Mucosa of rectum (tissue), 2 donors: ENCODE results near the gene LYSMD1.
"Not testable (repeated sequence)": the region's sequence is repeated elsewhere in the genome, so short reads cannot be mapped to it uniquely, and the experiment has no call there.

Source experiments
- H3K27ac ChIP-seq, 2 donors: one replicate each; pipeline ENCODE4 v1.7.0; 2013; ENCODE audit warnings: inconsistent platforms in 2 of 2, low read depth in 2 of 2, low read length in 2 of 2
- H3K27me3 ChIP-seq, 2 donors: one replicate each; pipeline ENCODE4 v1.7.0; 2013; ENCODE audit warnings: low read length in 2 of 2; ENCODE audit not compliant: control insufficient read depth in 2 of 2, insufficient read depth in 2 of 2
- H3K36me3 ChIP-seq, 2 donors: one replicate each; pipeline ENCODE4 v1.7.0; 2013; ENCODE audit warnings: low read length in 2 of 2; ENCODE audit not compliant: control insufficient read depth in 2 of 2, insufficient read depth in 2 of 2
- H3K4me1 ChIP-seq, 2 donors: one replicate each; pipeline ENCODE4 v1.7.0; 2013; ENCODE audit warnings: low read length in 2 of 2, mild to moderate bottlenecking in 1 of 2; ENCODE audit not compliant: control insufficient read depth in 2 of 2, insufficient read depth in 2 of 2
- H3K4me3 ChIP-seq, 2 donors: one replicate each; pipeline ENCODE4 v1.7.0; 2013; ENCODE audit warnings: low read length in 2 of 2
- H3K9ac ChIP-seq, 2 donors: one replicate each; pipeline ENCODE4 v1.7.0; 2013; ENCODE audit warnings: low read length in 2 of 2, low read depth in 1 of 2, mild to moderate bottlenecking in 1 of 2
- H3K9me3 ChIP-seq, 2 donors: one replicate each; pipeline ENCODE4 v1.7.0; 2013; ENCODE audit warnings: low read length in 2 of 2; ENCODE audit not compliant: control insufficient read depth in 2 of 2
- donor health status: healthy.
- donor health status: Normal muscosa, but diverticular disease.

LYSMD1 gene

GRCh38 chr1:151194894-151195594, 29.3 kb upstream of the LYSMD1 start:
- peak overlapping the region; percentile 57 to 61 for H3K4me3 ChIP-seq
- not testable (repeated sequence) for H3K27me3 ChIP-seq, H3K36me3 ChIP-seq, H3K9me3 ChIP-seq
- H3K9ac ChIP-seq = peak overlapping the region in 1 of 2 donors; percentile 59
- peaks cover 11 to 14% of the 10 kb centered on the region in 2 donors for H3K4me1 ChIP-seq
- peak overlapping the region; percentile 52 to 82 for H3K27ac ChIP-seq

- Histone ChIP-seq H3K36me3 (no peaks in the 10 kb centered on the region), H3K9me3 (no peaks in the 10 kb centered on the region), H3K27me3 (no peaks in the 10 kb centered on the region), H3K4me1 (peaks cover 7 to 12% of the 10 kb centered on the region in 2 donors), H3K9ac (peak overlapping the region in 1 of 2 donors; percentile 14), H3K4me3 (peak overlapping the region in 1 of 2 donors; percentile 61), H3K27ac (peak overlapping the region in 1 of 2 donors; percentile 33)
Observed at GRCh38 chr1:151193856-151194255, 28.2 kb upstream of the LYSMD1 start.

DNA sequence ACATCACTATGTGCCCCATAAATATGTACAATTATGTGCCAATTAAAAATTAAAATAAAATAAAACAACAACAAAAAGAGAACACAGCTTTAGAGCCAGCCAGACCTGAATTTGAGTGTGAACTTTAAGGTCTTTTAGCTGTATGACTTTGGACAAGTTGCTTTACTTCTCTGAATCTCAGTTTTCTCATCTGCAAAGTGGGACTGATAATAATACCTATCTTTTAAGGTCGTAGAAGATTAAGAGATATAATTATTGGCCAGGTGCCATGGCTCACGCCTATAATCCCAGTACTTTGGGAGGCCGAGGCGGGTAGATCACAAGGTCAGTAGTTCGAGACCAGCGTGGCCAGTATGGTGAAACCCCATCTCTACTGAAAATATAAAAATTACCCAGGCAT, 27.6 kb upstream of the LYSMD1 start:
- Histone ChIP-seq H3K36me3 (no peaks in the 10 kb centered on the region), H3K27ac (no peak overlapping the region), H3K9me3 (no peaks in the 10 kb centered on the region), H3K4me1 (peaks cover 13 to 15% of the 10 kb centered on the region in 2 donors), H3K27me3 (no peaks in the 10 kb centered on the region), H3K4me3 (no peak overlapping the region), H3K9ac (no peak overlapping the region)

- H3K4me1 ChIP-seq = peaks cover 10% of the 10 kb centered on the region in 2 donors
- no peaks in the 10 kb centered on the region for H3K27me3 ChIP-seq
- H3K27ac ChIP-seq = no peak overlapping the region
- H3K9ac ChIP-seq = no peak overlapping the region
- H3K4me3 ChIP-seq = no peak overlapping the region
- H3K9me3 ChIP-seq = no peaks in the 10 kb centered on the region
- H3K36me3 ChIP-seq = no peaks in the 10 kb centered on the region
Observed at GRCh38 chr1:151192047-151192446, 26.3 kb upstream of the LYSMD1 start.

DNA sequence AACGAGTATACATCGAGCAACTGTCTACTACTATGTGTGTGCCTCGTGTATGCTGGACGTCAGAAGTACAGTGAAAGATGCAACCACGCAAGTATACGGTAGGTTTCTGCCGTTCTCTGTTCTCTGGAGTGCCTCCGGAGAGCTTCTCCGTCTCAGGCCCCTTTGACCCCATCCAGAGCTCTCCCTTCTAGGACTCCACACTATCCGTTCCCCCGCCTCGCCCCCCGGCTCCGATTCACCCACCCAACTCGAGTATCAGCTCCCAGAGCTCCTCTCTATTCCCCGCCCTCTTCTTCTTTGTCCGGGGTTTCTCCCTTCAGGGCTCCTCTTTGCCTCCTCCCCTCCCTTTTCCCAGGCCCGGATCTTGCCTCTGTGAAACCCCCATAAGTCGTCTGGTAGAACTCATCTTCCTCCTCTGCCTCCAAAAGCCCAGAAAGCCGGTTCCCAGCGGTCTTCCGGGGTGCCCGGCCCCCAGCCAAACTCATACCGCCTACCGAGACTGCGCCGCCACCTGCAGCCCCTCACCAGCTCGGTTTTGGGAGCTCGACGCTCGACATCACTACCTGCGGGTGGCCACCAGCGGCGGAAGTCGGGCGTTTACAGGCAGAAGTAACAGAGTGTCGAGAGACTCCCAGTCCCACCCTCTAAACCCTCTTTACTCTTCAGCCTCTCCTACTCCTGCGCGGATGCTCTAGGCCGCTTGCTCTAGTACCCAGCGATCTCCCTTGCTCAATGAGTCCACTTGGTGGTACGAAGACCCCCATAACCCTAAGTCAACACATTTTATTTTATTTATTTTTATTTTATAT, 24.1 kb upstream of the LYSMD1 start, which contains the start of gene VPS72:
Gene VPS72 (minus strand): TSS at position 561 of the 809 bp plus-strand sequence. CDS start 76 bp downstream, at position 485.
- Histone ChIP-seq H3K9me3 (no peaks in the 10 kb centered on the region), H3K27me3 (no peaks in the 10 kb centered on the region), H3K27ac (peak within 1 kb of the TSS; percentile 73 to 75), H3K9ac (peak within 1 kb of the TSS; percentile 89 to 92), H3K4me1 (peaks cover 10% of the 10 kb centered on the region in 2 donors), H3K4me3 (peak within 1 kb of the TSS; percentile 85 to 94), H3K36me3 (peaks cover 7 to 9% of the 10 kb centered on the region in 2 donors)

DNA sequence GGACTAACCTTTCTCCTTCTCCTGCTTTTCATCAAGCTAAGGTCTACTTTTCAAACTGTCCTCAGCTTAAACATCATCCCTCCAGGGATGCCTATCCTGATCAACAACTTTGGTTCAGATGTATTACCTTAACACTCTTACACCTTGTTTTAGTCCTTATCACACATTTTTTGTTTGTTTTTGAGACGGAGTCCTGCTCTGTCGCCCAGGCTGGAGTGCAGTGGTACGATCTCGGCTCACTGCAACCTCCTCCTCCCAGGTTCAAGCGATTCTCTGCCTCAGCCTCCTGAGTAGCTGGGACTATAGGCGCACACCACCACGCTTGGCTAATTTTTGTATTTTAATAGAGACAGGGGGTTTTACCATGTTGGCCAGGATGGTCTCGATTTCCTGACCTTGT, 23.0 kb upstream of the LYSMD1 start:
- not testable (repeated sequence) for H3K9ac ChIP-seq, H3K27ac ChIP-seq

DNA sequence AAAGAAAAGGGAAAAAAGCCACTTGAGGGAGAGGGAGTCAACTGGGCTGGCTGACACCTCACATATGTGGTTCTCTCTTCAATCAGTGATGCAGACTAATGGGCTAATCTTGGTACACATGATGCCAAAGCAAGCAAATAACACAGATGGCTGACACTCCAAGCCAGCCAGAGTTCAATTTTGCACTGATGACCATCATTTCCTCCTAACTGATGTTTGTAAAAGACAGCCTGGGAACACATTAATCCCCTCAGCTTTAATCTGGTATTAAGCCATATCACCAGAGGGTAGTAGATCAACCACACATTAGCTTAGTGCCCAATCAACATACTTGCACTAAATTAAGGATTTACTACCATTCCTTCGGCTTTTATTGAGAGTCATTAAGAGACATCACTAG, 21.5 kb upstream of the LYSMD1 start:
- Histone ChIP-seq H3K4me1 (peaks cover 10% of the 10 kb centered on the region in 2 donors), H3K9ac (no peak overlapping the region), H3K27me3 (no peaks in the 10 kb centered on the region), H3K4me3 (no peak overlapping the region), H3K36me3 (peaks cover 25 to 29% of the 10 kb centered on the region in 2 donors), H3K27ac (no peak overlapping the region), H3K9me3 (no peaks in the 10 kb centered on the region)

More for the DNA sequence above, 23.0 kb upstream of the LYSMD1 start:
- Histone ChIP-seq H3K36me3 (peaks cover 13 to 17% of the 10 kb centered on the region in 2 donors), H3K4me3 (peak overlapping the region; percentile 85 to 94), H3K4me1 (peaks cover 10% of the 10 kb centered on the region in 2 donors)
- H3K27me3 ChIP-seq, H3K9me3 ChIP-seq: not testable (repeated sequence)

DNA sequence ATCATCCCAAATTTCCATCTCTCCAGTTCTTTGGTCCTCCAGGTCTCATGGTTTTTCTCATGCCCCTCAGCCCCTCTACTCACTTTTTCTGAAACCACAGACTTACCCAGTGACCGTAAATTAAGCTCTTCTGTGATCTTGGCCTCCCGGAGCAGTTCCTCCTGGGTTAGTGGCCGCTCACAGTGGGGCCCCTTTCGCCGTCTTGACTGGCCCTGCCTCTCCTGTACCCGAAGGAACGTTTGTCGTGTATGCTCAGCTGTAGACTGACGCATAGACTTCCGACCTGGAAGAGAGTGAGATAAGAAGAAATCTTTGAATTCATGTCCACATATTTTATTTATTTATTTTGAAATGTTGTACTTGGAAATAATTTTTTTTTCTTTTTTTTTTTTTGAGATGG, 18.5 kb upstream of the LYSMD1 start:
- Histone ChIP-seq H3K4me3 (no peak overlapping the region), H3K27ac (no peak overlapping the region), H3K27me3 (no peaks in the 10 kb centered on the region), H3K4me1 (peaks cover 7 to 8% of the 10 kb centered on the region in 2 donors), H3K9ac (no peak overlapping the region), H3K36me3 (peaks cover 44 to 48% of the 10 kb centered on the region in 2 donors), H3K9me3 (no peaks in the 10 kb centered on the region)

- Histone ChIP-seq H3K27ac (no peak overlapping the region), H3K9ac (no peak overlapping the region), H3K4me3 (no peak overlapping the region), H3K36me3 (peaks cover 48 to 67% of the 10 kb centered on the region in 2 donors), H3K27me3 (no peaks in the 10 kb centered on the region), H3K4me1 (no peaks in the 10 kb centered on the region), H3K9me3 (no peaks in the 10 kb centered on the region)
Observed at GRCh38 chr1:151176514-151177045, 10.9 kb upstream of the LYSMD1 start.

- H3K9ac ChIP-seq = no peak within 1 kb of the TSS
- H3K4me3 ChIP-seq = no peak within 1 kb of the TSS
- no peaks in the 10 kb centered on the region for H3K9me3 ChIP-seq
- H3K4me1 ChIP-seq = no peaks in the 10 kb centered on the region
- peaks cover 49 to 66% of the 10 kb centered on the region in 2 donors for H3K36me3 ChIP-seq
- no peak within 1 kb of the TSS for H3K27ac ChIP-seq
- H3K27me3 ChIP-seq = no peaks in the 10 kb centered on the region
Observed at GRCh38 chr1:151175863-151176262, 10.2 kb upstream of the LYSMD1 start, which contains the start of gene TMOD4. Gene TMOD4, minus strand, starts transcription at chr1:151175981. Its CDS starts 1,106 bp downstream, at chr1:151174875.
